Right atrium auricular region (tissue), 2 donors: ENCODE data around the gene PEX7. TPM values are rescaled to one million over a fixed set of nuclear protein-coding genes. Genes with fewer than 3 reads are reported as not detected.
"Not testable (repeated sequence)": the region's sequence is repeated elsewhere in the genome, so short reads cannot be mapped to it uniquely, and the experiment has no call there.

Experiments
- DNase-seq: peaks from one replicate; pipeline ENCODE4 v3.0.0-alpha.2; 2019; ENCODE audit warnings: low spot score
- H3K27ac ChIP-seq, 2 donors: fragments of 200-600 bp; sonication (generic); 1 replicate in 1 of 2; 2 replicates in 1 of 2; pipeline ENCODE4 v1.5.1; 2016 to 2019
- H3K27me3 ChIP-seq, 2 donors: fragments of 200-600 bp; sonication (generic); one replicate each; pipeline versions ENCODE4 v1.5.1 to v1.6.0; 2017 to 2019
- H3K36me3 ChIP-seq: fragments of 200-600 bp; sonication (generic); one replicate; pipeline ENCODE4 v1.5.1; 2016
- H3K4me1 ChIP-seq, 2 donors: fragments of 200-600 bp; sonication (generic); one replicate each; pipeline versions ENCODE4 v1.5.1 to v1.6.0; 2017 to 2019
- H3K4me3 ChIP-seq, 2 donors: fragments of 200-600 bp; sonication (generic); 1 replicate in 1 of 2; 2 replicates in 1 of 2; pipeline ENCODE4 v1.5.1; 2017 to 2019; ENCODE audit warnings: mild to moderate bottlenecking in 1 of 2, moderate library complexity in 1 of 2
- H3K9me3 ChIP-seq, 2 donors: fragments of 200-600 bp; sonication (generic); one replicate each; pipeline ENCODE4 v1.5.1; 2019
- total RNA-seq, 2 donors: library from RNA; depleted of rRNA; stranded (reverse); fragments of >200 nt; gene quantifications; one replicate each; pipeline ENCODE4 v1.1.0, GENCODE V29; 2016
- TF ChIP-seq, protein P1 (sequence below), 2 donors: fragments of 200-600 bp; sonication (generic); IDR thresholded peaks; one replicate each; pipeline ENCODE4 v1.5.1; 2019; ENCODE audit warnings: antibody characterized with exemption in 2 of 2

Gene PEX7
- total RNA-seq, 2 donors from 2014 or later: 7.2 to 14.5 TPM

GRCh38 chr6:136890986-136891385 is 68.6 kb downstream of the PEX7 start:
- no peak overlapping the region for H3K4me3 ChIP-seq
- H3K27ac ChIP-seq: no peak overlapping the region
- no peaks in the 10 kb centered on the region for H3K27me3 ChIP-seq
- H3K9me3 ChIP-seq: no peaks in the 10 kb centered on the region
- no peak for DNase-seq
- no peaks in the 10 kb centered on the region for H3K4me1 ChIP-seq
- H3K36me3 ChIP-seq: no peaks in the 10 kb centered on the region
- TF ChIP-seq, protein P1, sequence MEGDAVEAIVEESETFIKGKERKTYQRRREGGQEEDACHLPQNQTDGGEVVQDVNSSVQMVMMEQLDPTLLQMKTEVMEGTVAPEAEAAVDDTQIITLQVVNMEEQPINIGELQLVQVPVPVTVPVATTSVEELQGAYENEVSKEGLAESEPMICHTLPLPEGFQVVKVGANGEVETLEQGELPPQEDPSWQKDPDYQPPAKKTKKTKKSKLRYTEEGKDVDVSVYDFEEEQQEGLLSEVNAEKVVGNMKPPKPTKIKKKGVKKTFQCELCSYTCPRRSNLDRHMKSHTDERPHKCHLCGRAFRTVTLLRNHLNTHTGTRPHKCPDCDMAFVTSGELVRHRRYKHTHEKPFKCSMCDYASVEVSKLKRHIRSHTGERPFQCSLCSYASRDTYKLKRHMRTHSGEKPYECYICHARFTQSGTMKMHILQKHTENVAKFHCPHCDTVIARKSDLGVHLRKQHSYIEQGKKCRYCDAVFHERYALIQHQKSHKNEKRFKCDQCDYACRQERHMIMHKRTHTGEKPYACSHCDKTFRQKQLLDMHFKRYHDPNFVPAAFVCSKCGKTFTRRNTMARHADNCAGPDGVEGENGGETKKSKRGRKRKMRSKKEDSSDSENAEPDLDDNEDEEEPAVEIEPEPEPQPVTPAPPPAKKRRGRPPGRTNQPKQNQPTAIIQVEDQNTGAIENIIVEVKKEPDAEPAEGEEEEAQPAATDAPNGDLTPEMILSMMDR (IDR thresholded peaks at IDR 0.05): no peak

GRCh38 chr6:136893187-136893586 is 70.8 kb downstream of the PEX7 start:
- no peaks in the 10 kb centered on the region for H3K27me3 ChIP-seq
- H3K36me3 ChIP-seq: no peaks in the 10 kb centered on the region
- H3K9me3 ChIP-seq: no peaks in the 10 kb centered on the region
- H3K4me3 ChIP-seq: no peak overlapping the region
- DNase-seq: no peak
- no peak overlapping the region for H3K27ac ChIP-seq
- H3K4me1 ChIP-seq: no peaks in the 10 kb centered on the region
- TF ChIP-seq, protein P1 (IDR thresholded peaks at IDR 0.05): no peak

DNA sequence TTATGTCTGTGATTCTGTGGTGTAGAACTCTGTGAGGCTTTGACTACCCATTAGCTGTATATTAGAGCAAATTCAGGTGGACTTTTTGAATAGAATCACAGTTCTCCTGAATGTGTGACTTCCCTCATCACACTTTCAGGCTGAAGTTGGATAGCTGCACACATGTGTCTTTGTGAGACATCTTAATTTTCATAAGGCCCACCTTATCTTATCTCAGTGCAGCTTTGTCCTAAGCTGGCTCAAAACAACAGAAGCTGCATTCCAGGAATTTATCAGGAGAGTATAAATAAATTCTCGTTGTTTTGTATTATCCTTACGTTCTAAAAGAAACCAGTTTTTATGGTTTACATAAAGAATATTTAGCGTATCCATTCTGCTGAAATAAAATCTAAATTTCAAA is 73.5 kb downstream of the PEX7 start:
- Histone ChIP-seq H3K36me3 (peaks cover 7% of the 10 kb centered on the region), H3K4me1 (no peaks in the 10 kb centered on the region), H3K27me3 (no peaks in the 10 kb centered on the region), H3K9me3 (no peaks in the 10 kb centered on the region), H3K4me3 (no peak overlapping the region), H3K27ac (no peak overlapping the region)
- TF ChIP-seq, protein P1 (IDR thresholded peaks at IDR 0.05): no peak
- no peak for DNase-seq

GRCh38 chr6:136897071-136897470 is 74.7 kb downstream of the PEX7 start:
- TF ChIP-seq, protein P1 (IDR thresholded peaks at IDR 0.05): no peak
- H3K4me3 ChIP-seq: no peak overlapping the region
- H3K27ac ChIP-seq: no peak overlapping the region
- H3K27me3 ChIP-seq: no peaks in the 10 kb centered on the region
- H3K9me3 ChIP-seq: no peaks in the 10 kb centered on the region
- H3K36me3 ChIP-seq: peaks cover 9% of the 10 kb centered on the region
- H3K4me1 ChIP-seq: no peaks in the 10 kb centered on the region
- DNase-seq: no peak

- Histone ChIP-seq H3K36me3 (peaks cover 14% of the 10 kb centered on the region), H3K27ac (no peak overlapping the region), H3K4me1 (no peaks in the 10 kb centered on the region), H3K9me3 (no peaks in the 10 kb centered on the region), H3K27me3 (no peaks in the 10 kb centered on the region), H3K4me3 (no peak overlapping the region)
- no peak for DNase-seq
- TF ChIP-seq, protein P1 (IDR thresholded peaks at IDR 0.05): no peak
Measured at GRCh38 chr6:136901212-136901784, 78.9 kb downstream of the PEX7 start.

GRCh38 chr6:136904477-136904876 is 82.1 kb downstream of the PEX7 start:
- H3K27ac ChIP-seq, H3K4me3 ChIP-seq, DNase-seq, H3K27me3 ChIP-seq, H3K4me1 ChIP-seq, H3K9me3 ChIP-seq: not testable (repeated sequence)
- peaks cover 14% of the 10 kb centered on the region for H3K36me3 ChIP-seq
